ENCODE data around the gene PRXL2C. TPM values are rescaled to one million over a fixed set of nuclear protein-coding genes. Genes with fewer than 3 reads are reported as not detected.
"Not testable (repeated sequence)": the region's sequence is repeated elsewhere in the genome, so short reads cannot be mapped to it uniquely, and the experiment has no call there.

The PRXL2C gene
- polyA plus RNA-seq, 1 of the 3 experiments (the other 2 are of a cell fraction), result 8.4 TPM

GRCh38 chr9:96641514-96641913 is 13.6 kb downstream of the PRXL2C start (continued):
- no peak for TF ChIP-seq USF1 (IDR thresholded peaks at IDR 0.05; ENCODE audit: borderline replicate concordance, low read depth)

- DNase-seq, result no peak
- Histone ChIP-seq H3K4me3 (ENCODE audit: low read depth in 2 of 2, low read length in 1 of 2) (no peak overlapping the region), H3K9me3 (no peaks in the 10 kb centered on the region), H3K27me3 (ENCODE audit: insufficient read depth) (no peaks in the 10 kb centered on the region), H3K9ac (no peak overlapping the region), H3K36me3 (replicated peaks in 1 of 2; ENCODE audit: control insufficient read depth in 1 of 2, insufficient read depth in 2 of 2, low read length in 1 of 2) (peaks cover 5 to 16% of the 10 kb centered on the region in 2 experiments), H3K4me2 (no peak overlapping the region), H3K79me2 (ENCODE audit: insufficient read depth) (no peaks in the 10 kb centered on the region), H3K4me1 (ENCODE audit: control insufficient read depth in 1 of 2, insufficient read depth in 2 of 2, low read depth in 1 of 2, low read length in 1 of 2) (peaks cover 0 to 2% of the 10 kb centered on the region in 2 experiments; a peak in 1 of 4 replicates), H3K27ac (ENCODE audit: low read depth in 2 of 2, low read length in 1 of 2) (peak overlapping the region in 1 of 2 experiments; percentile 19; a peak in 2 of 4 replicates), H4K20me1 (ENCODE audit: insufficient read depth) (no peaks in the 10 kb centered on the region), H3F3A (replicated peaks; ENCODE audit: insufficient read depth) (peaks cover 15% of the 10 kb centered on the region), H2AFZ (ENCODE audit: low read depth) (no peak overlapping the region), H3K9me2 (no peaks in the 10 kb centered on the region)
- POLR2A ChIA-PET, result no interaction called here
- WGBS (ENCODE audit: low lambda C conversion rate), result 93% methylated on average over 19 of the region's 19 CpGs
- no peak for TF ChIP-seq FOXM1 (IDR thresholded peaks at IDR 0.05; ENCODE audit: low read depth)
- TF ChIP-seq MXI1 (IDR thresholded peaks at IDR 0.05; ENCODE audit: low read depth, low read length), result no peak
- TF ChIP-seq TAF1 (IDR thresholded peaks at IDR 0.05; ENCODE audit: borderline replicate concordance, low read depth, low read length), result no peak
- no peak for TF ChIP-seq EZH2phosphoT487 (IDR thresholded peaks at IDR 0.05; ENCODE audit: borderline replicate concordance, low read depth)
- no peak for TF ChIP-seq RCOR1 (IDR thresholded peaks at IDR 0.05; ENCODE audit: low read length)
- TF ChIP-seq NFIC (IDR thresholded peaks at IDR 0.05; ENCODE audit: borderline replicate concordance), result no peak
- no peak for TF ChIP-seq JUND (IDR thresholded peaks at IDR 0.05)
- CTCF ChIA-PET, result no interaction called here
These were observed 16.3 kb downstream of the PRXL2C start for GRCh38 chr9:96638606-96639364.

GRCh38 chr9:96636368-96636767 is 18.7 kb downstream of the PRXL2C start:
- POLR2A ChIA-PET, result no interaction called here
- peaks cover under 1 to 6% of the 10 kb centered on the region in 2 experiments for H3K36me3 ChIP-seq (replicated peaks in 1 of 2; ENCODE audit: control insufficient read depth in 1 of 2, insufficient read depth in 2 of 2, low read length in 1 of 2)
- H4K20me1 ChIP-seq (ENCODE audit: insufficient read depth), result no peaks in the 10 kb centered on the region
- H3K27me3 ChIP-seq (ENCODE audit: insufficient read depth), result no peaks in the 10 kb centered on the region
- no peak for TF ChIP-seq RFX5 (IDR thresholded peaks at IDR 0.05; ENCODE audit: low read length)
- no peak for TF ChIP-seq TCF12 (IDR thresholded peaks at IDR 0.05)
- TF ChIP-seq SIN3A (IDR thresholded peaks at IDR 0.05; ENCODE audit: borderline replicate concordance, low read depth, low read length), result no peak
- TF ChIP-seq SMC3 (IDR thresholded peaks at IDR 0.05; ENCODE audit: low read depth, low read length), result no peak
- no peak for TF ChIP-seq EP300 (IDR thresholded peaks at IDR 0.05; ENCODE audit: borderline replicate concordance in 1 of 2, low read depth in 1 of 2, low read length in 1 of 2)
- no peak for TF ChIP-seq NRF1 (IDR thresholded peaks at IDR 0.05; ENCODE audit: low read depth, low read length)
- TF ChIP-seq CHD2 (IDR thresholded peaks at IDR 0.05; ENCODE audit: low read length, partially characterized antibody), result no peak
- no peak for TF ChIP-seq USF1 (IDR thresholded peaks at IDR 0.05; ENCODE audit: borderline replicate concordance, low read depth)
- TF ChIP-seq USF2 (IDR thresholded peaks at IDR 0.05; ENCODE audit: borderline replicate concordance, low read depth, low read length), result no peak
- H3K4me1 ChIP-seq (ENCODE audit: control insufficient read depth in 1 of 2, insufficient read depth in 2 of 2, low read depth in 1 of 2, low read length in 1 of 2), result no peaks in the 10 kb centered on the region
- no peaks in the 10 kb centered on the region for H3K9me2 ChIP-seq
- WGBS (ENCODE audit: low lambda C conversion rate), result 64% methylated on average over 1 of the region's 1 CpG
- DNase-seq, result no peak
- H3K27ac ChIP-seq (ENCODE audit: low read depth in 2 of 2, low read length in 1 of 2), result no peak overlapping the region
- H3K4me3 ChIP-seq (ENCODE audit: low read depth in 2 of 2, low read length in 1 of 2), result no peak overlapping the region
- H2AFZ ChIP-seq (ENCODE audit: low read depth), result no peak overlapping the region
- H3K4me2 ChIP-seq, result no peak overlapping the region
- H3K9me3 ChIP-seq, result no peaks in the 10 kb centered on the region
- H3K9ac ChIP-seq, result no peak overlapping the region
- peaks cover 10% of the 10 kb centered on the region for H3F3A ChIP-seq (replicated peaks; ENCODE audit: insufficient read depth)
- H3K79me2 ChIP-seq (ENCODE audit: insufficient read depth), result no peaks in the 10 kb centered on the region
- CTCF ChIA-PET, result no interaction called here

- CTCF ChIA-PET, result interaction anchor here (0.9 to 1.2 kb wide), 2 partner anchors 306 to 316 kb away, joined by 3 read pairs; no protein-coding TSS in a partner anchor
- H3K9me2 ChIP-seq; H3K79me2 ChIP-seq (ENCODE audit: insufficient read depth); H3K9me3 ChIP-seq; H3K36me3 ChIP-seq (replicated peaks in 1 of 2; ENCODE audit: control insufficient read depth in 1 of 2, insufficient read depth in 2 of 2, low read length in 1 of 2); H3K4me3 ChIP-seq (ENCODE audit: low read depth in 2 of 2, low read length in 1 of 2); DNase-seq; H3F3A ChIP-seq (replicated peaks; ENCODE audit: insufficient read depth); H3K27me3 ChIP-seq (ENCODE audit: insufficient read depth); H2AFZ ChIP-seq (ENCODE audit: low read depth); H4K20me1 ChIP-seq (ENCODE audit: insufficient read depth); POLR2A ChIA-PET; H3K4me1 ChIP-seq (ENCODE audit: control insufficient read depth in 1 of 2, insufficient read depth in 2 of 2, low read depth in 1 of 2, low read length in 1 of 2); H3K9ac ChIP-seq; H3K27ac ChIP-seq (ENCODE audit: low read depth in 2 of 2, low read length in 1 of 2); H3K4me2 ChIP-seq: not testable (repeated sequence)
- 79% methylated on average over 8 of the region's 8 CpGs for WGBS (ENCODE audit: low lambda C conversion rate)
These were observed 21.5 kb downstream of the PRXL2C start for GRCh38 chr9:96633579-96633978.
